HTERT RPE-1 (cell line): ENCODE results near the gene ZNF880.
"Not testable (repeated sequence)": the region's sequence is repeated elsewhere in the genome, so short reads cannot be mapped to it uniquely, and the experiment has no call there.

Experiments
- in situ Hi-C: fragments of 300-500 bp; cut with MboI; formaldehyde crosslinking; loops from 4 replicates; pipeline ENCODE4 v1.14.3; 2020; ENCODE audit warnings: low sequenced_read_pairs

ZNF880 gene

GRCh38 chr19:52369559-52370340 is at the start of gene ZNF880:
TSS of gene ZNF880 (plus strand) at chr19:52369923. CDS start at chr19:52369966, 43 bp downstream.
- in situ Hi-C loops, result no loop called here

DNA sequence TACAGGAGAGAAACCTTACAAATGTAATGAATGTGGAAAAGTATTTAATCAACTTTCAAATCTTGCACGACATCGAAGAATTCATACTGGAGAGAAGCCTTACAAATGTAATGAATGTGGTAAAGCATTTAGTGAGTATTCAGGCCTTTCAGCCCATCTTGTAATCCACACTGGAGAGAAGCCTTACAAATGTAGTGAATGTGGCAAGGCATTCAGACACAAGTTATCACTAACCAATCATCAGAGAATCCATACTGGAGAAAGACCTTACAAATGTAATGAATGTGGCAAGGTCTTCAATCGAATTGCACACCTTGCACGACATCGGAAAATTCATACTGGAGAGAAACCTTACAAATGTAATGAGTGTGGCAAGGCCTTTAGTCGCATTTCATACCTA is 47.3 kb upstream of the ZNF880 start:
- in situ Hi-C loops, result no loop called here

DNA sequence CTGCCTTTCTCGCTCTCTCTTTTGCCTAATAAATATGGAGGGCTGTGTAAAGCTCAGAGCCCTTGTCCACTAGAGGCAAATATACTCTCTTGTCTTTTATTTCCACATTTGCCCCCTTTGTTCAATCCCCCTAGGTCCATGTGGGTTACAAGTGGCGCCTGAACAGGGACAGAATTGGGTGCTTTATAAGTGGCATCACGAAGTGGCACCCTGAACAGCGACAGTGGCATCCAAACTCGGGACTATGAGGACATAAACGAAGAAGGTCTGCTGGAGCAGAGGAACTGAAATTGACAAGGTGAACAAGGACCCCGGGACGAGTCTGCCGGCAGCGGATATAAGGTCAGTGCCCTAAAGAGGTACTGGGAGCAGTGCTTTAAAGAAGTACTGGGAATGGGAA is 38.0 kb upstream of the ZNF880 start:
- in situ Hi-C loops, result no loop called here

DNA sequence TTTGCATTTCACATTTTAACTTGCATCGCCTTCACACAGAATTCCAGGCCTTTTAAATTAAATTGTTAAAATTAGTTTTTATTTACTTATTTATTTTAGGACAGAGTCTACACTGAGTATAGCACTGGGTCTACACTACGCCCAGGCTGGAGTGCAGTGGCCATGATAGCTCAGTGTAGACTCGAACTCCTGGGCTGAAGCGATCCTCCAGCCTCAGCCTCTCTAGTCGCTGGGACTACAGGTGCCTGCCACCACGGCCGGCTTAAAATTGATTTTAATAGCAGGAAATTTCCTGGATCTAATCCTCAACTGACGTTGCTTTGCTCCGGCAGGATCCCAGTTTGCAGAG is 34.0 kb upstream of the ZNF880 start:
- in situ Hi-C loops, result no loop called here

DNA sequence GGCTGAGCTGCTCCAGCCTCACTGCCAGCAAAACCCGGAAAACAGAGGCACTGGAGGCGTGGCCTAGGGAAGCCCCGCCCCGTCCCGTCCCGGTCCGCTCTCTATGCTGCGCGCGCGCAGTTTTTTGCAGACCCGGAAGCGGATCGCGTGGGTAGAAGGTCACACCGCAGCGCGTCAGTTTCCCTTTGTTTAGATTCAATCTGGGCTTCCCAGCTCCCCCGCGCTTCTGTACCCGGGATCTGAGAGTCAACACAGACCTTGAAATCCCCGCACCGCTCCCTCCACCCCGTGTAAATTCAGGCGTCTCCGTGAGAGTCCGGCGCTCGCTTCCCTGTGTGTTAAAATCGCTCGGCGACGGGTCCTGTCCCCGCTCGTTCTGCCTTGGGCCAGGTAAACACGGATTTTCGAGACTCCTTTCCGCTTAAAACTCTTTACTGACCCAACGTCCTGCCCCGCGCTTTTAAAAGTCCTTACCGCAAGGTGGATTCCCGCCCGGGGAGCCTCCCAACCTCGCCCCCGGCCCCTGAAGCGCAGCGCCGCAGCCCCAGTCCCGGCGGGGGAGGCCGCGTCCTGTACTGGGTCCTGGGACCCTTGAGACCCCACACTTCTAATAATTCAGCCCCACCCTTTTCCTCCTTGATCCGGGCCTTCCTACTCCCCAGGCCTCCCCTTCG is 33.5 kb upstream of the ZNF880 start, which contains the start of gene ZNF610:
TSS of gene ZNF610 (plus strand) at position 127 of the 674 bp plus-strand sequence. CDS start 12,930 bp downstream, outside the sequence.
- in situ Hi-C loops, result no loop called here

DNA sequence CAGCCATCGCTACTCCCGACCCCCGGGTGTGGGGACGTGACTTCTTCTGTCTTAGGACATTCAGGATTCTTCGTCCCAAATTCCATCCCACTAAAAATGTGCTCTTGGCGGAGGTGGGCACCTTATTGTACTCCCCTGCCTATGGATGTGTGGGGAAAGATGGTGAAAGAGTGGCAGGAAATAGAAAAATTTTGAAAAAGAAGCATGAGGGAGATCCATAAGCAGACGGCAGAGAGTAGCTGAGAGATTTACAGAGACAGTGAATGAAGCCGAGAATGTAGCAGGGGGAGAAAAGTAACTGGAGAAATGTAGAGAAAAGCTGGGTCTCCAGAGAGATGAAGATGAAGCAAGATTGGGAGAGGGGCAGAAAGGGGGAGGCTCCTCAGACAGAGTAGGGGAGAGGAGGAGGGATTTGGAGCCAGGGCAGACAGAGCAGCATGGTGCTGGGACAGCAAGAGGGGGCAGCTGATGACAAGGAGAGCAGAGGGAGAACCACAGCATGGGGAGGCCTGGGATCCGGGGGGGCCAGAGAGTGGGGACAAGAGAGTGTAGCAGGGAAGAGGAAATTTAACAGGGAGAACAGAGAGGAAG is 32.8 kb upstream of the ZNF880 start:
- in situ Hi-C loops, result no loop called here

DNA sequence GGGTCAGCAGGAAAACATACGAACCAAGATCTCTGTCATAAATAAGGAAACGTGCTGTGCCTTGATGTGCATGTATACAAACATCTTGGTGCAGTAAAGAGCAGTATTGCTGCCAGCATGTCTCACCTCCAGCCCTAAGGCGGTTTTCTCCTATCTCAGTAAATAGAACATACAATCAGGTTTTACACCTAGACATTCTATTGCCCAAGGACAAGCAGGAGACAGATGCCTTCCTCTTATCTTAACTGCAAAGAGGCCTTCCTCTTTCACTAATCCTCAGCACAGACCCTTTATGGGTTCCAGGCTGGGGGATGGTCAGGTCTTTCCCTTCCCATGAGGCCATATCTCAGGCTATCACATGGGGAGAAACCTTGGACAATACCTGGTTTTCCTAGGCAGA is 30.7 kb upstream of the ZNF880 start:
- in situ Hi-C loops, result not testable (repeated sequence)

- in situ Hi-C loops, result no loop called here
Measured at GRCh38 chr19:52343548-52343947, 26.2 kb upstream of the ZNF880 start.

GRCh38 chr19:52345162-52345561 is 24.6 kb upstream of the ZNF880 start:
- in situ Hi-C loops, result no loop called here

GRCh38 chr19:52351512-52351911 is 18.2 kb upstream of the ZNF880 start:
- in situ Hi-C loops, result no loop called here

- in situ Hi-C loops, result no loop called here
Measured at GRCh38 chr19:52366414-52366824, 3.3 kb upstream of the ZNF880 start.

GRCh38 chr19:52370341-52370710 is 603 bp downstream of the ZNF880 start:
- in situ Hi-C loops, result no loop called here

- in situ Hi-C loops, result no loop called here
Measured at GRCh38 chr19:52391135-52391534, 21.4 kb downstream of the ZNF880 start.

DNA sequence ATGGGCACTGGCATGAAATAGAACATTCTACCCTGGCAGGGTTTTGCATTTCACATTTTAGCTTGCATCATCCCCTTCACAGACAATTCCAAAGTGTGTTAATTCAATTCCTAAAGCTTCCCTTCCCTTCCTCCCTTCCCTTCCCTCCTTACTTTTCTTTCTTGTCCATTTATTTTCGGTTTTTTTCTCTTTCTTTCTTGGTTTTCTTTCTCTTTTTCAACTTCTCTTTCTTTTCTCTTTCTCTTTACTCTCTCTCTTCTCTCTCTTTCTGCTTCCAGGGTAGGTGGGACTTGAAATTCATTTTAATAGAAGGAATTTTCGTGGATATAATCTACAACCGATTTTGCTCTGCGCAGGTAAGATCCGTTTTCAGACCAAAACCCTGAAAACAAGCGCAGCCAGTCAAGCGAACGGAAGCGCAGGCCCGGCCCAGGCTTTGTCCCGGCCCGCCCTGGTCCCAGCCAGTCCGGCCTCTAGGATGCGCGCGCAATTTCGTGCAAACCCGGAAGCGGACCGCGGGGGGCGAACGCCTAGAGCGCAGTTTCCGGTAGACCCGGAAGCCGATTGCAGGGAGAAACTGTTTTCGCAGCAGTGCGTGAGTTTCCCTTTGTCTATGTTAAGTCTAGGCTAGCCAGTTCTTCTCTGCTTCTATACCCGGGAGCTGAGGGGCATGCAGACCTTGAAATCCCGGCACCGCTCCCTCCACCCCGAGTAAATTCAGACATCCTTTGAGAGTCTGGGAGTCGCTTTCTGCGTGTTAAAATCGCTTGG is 27.8 kb downstream of the ZNF880 start, which contains the start of gene ZNF528:
TSS of gene ZNF528 (plus strand) at position 540 of the 771 bp plus-strand sequence. CDS start 4,165 bp downstream, outside the sequence.
- in situ Hi-C loops, result no loop called here

DNA sequence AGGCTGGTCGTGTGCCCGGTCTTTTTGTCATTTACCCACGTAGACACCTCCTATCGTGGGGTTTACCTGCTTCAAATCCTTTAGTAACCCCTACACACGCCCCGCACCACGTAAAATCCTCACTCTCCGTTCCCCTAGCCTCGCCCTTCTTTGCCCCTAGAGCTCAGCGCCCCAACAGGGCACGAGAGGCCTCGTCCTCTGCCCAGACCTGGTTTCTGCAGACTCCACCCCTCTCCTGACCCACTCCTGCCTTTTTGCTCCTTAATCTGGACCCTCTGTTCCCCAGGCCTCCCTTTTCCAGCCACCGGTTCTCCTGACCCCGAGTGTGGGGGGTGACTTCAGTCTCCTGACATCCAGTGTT is 28.3 kb downstream of the ZNF880 start:
- in situ Hi-C loops, result no loop called here

GRCh38 chr19:52410276-52410675 is 40.6 kb downstream of the ZNF880 start:
- in situ Hi-C loops, result no loop called here

DNA sequence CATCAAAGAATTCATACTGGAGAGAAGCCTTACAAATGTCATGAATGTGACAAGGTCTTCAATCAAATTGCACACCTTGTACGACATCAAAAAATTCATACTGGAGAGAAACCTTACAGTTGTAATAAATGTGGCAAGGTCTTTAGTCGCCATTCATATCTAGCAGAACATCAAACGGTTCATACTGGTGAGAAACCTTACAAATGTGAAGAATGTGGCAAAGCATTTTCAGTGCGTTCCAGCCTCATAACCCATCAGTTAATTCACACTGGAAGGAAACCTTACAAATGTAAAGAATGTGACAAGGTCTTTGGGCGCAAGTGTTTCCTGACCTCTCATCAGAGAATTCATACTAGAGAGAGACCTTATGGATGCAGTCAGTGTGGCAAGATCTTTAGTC is 46.0 kb downstream of the ZNF880 start:
- in situ Hi-C loops, result no loop called here

DNA sequence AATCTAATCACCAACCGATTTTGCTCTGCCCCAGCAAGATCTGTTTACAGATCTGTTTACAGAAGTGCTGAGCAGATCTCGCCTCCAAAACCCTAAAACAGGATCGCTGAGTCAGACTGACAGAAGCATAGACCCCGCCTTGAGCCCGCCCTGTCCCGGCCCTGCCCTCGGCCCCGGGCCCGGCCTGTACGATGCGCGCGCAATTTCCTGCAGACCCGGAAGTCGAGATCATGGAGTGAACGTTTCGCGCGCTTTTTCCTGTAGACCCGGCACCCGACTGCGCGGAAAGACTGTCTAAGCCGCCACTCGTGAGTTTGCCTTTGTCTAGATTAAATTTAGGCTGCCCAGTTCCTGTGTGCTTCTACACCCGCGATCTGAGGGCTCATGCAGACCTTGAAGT is 59.2 kb downstream of the ZNF880 start, which contains the start of gene ZNF534:
TSS of gene ZNF534 (plus strand) at position 212 of the 400 bp plus-strand sequence. CDS start 2,327 bp downstream, outside the sequence.
- in situ Hi-C loops, result no loop called here
